ENCODE measurements around the gene ELL2. TPM values are rescaled to one million over a fixed set of nuclear protein-coding genes. Genes with fewer than 3 reads are reported as not detected.

ELL2 gene
- total and polyA plus RNA-seq, 9 of the 15 experiments (the other 6 are each of a cell fraction or from before 2014, with no cell fraction given): 4.3 to 18.3 (median 14.5) TPM

GRCh38 chr5:95903838-95904237 is 57.8 kb downstream of the ELL2 start:
- no peak overlapping the region for H3K27ac ChIP-seq (ENCODE audit: extremely low read depth, low read depth, low read length)
- H3K9me3 ChIP-seq (replicated peaks; ENCODE audit: control insufficient read depth, insufficient read depth, low read depth, low read length): no peaks in the 10 kb centered on the region
- intact Hi-C loops (cut with micrococcal nuclease): no loop called here
- no peaks in the 10 kb centered on the region for H3K27me3 ChIP-seq (ENCODE audit: control insufficient read depth in 2 of 2, insufficient read depth in 2 of 2, low read length in 2 of 2)
- H3K4me2 ChIP-seq (ENCODE audit: insufficient read depth, low read length): no peak overlapping the region
- ATAC-seq: no peak
- 88% methylated on average over 4 of the region's 4 CpGs for WGBS (ENCODE audit: insufficient coverage, low coverage, missing lambda C conversion rate)
- no peak for FAIRE-seq
- no peaks in the 10 kb centered on the region for H3K9me1 ChIP-seq (ENCODE audit: control insufficient read depth, insufficient read depth, low read length)
- POLR2A ChIA-PET: no interaction called here
- CTCF ChIA-PET (ENCODE audit: low intra/inter-chr PET ratio): no interaction called here
- in situ Hi-C loops (cut with MboI): no loop called here
- no peak overlapping the region for H3K4me3 ChIP-seq
- no peaks in the 10 kb centered on the region for H3K79me2 ChIP-seq (ENCODE audit: control insufficient read depth, insufficient read depth, low read length)
- no peak overlapping the region for H3K9ac ChIP-seq (ENCODE audit: insufficient read depth in 1 of 2, low read depth in 2 of 2, low read length in 2 of 2)
- H2AFZ ChIP-seq (ENCODE audit: low read depth, low read length): no peak overlapping the region
- BruUV-seq (replicated peaks): no TSS peak
- H3K36me3 ChIP-seq (ENCODE audit: control insufficient read depth, insufficient read depth, low read length): peaks cover 10% of the 10 kb centered on the region
- no peaks in the 10 kb centered on the region for H4K20me1 ChIP-seq (replicated peaks; ENCODE audit: control insufficient read depth, insufficient read depth, low read length)
- DNase-seq (ENCODE audit: extremely low read depth in 1 of 4, low spot score in 3 of 4): no peak
- no peaks in the 10 kb centered on the region; a peak in 1 of 5 replicates for H3K4me1 ChIP-seq (replicated peaks in 1 of 2; ENCODE audit: control insufficient read depth in 2 of 2, insufficient read depth in 2 of 2, low read length in 2 of 2)
- no peak for TF ChIP-seq ZNF146 (CRISPR knock-in tag; IDR thresholded peaks at IDR 0.05; ENCODE audit: unreplicated experiment)
- TF ChIP-seq, protein P1, sequence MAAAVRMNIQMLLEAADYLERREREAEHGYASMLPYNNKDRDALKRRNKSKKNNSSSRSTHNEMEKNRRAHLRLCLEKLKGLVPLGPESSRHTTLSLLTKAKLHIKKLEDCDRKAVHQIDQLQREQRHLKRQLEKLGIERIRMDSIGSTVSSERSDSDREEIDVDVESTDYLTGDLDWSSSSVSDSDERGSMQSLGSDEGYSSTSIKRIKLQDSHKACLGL (CRISPR knock-in tag; IDR thresholded peaks at IDR 0.05; ENCODE audit: borderline replicate concordance, poor library complexity, severe bottlenecking): no peak
- no peak for TF ChIP-seq HLTF (IDR thresholded peaks at IDR 0.05)
- no peak for TF ChIP-seq ZNF586 (CRISPR knock-in tag; conservative IDR thresholded peaks at IDR 0.05)
- TF ChIP-seq TEAD1 (CRISPR knock-in tag; IDR thresholded peaks at IDR 0.05): no peak
- TF ChIP-seq, protein P2, sequence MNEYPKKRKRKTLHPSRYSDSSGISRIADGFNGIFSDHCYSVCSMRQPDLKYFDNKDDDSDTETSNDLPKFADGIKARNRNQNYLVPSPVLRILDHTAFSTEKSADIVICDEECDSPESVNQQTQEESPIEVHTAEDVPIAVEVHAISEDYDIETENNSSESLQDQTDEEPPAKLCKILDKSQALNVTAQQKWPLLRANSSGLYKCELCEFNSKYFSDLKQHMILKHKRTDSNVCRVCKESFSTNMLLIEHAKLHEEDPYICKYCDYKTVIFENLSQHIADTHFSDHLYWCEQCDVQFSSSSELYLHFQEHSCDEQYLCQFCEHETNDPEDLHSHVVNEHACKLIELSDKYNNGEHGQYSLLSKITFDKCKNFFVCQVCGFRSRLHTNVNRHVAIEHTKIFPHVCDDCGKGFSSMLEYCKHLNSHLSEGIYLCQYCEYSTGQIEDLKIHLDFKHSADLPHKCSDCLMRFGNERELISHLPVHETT (CRISPR knock-in tag; conservative IDR thresholded peaks at IDR 0.05 in 1 of 2, IDR thresholded peaks at IDR 0.05 in 1 of 2): no peak
- no peak for TF ChIP-seq GMEB1 (CRISPR knock-in tag; IDR thresholded peaks at IDR 0.05)
- TF ChIP-seq, protein P3, sequence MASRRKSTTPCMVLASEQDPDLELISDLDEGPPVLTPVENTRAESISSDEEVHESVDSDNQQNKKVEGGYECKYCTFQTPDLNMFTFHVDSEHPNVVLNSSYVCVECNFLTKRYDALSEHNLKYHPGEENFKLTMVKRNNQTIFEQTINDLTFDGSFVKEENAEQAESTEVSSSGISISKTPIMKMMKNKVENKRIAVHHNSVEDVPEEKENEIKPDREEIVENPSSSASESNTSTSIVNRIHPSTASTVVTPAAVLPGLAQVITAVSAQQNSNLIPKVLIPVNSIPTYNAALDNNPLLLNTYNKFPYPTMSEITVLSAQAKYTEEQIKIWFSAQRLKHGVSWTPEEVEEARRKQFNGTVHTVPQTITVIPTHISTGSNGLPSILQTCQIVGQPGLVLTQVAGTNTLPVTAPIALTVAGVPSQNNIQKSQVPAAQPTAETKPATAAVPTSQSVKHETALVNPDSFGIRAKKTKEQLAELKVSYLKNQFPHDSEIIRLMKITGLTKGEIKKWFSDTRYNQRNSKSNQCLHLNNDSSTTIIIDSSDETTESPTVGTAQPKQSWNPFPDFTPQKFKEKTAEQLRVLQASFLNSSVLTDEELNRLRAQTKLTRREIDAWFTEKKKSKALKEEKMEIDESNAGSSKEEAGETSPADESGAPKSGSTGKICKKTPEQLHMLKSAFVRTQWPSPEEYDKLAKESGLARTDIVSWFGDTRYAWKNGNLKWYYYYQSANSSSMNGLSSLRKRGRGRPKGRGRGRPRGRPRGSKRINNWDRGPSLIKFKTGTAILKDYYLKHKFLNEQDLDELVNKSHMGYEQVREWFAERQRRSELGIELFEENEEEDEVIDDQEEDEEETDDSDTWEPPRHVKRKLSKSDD (conservative IDR thresholded peaks at IDR 0.05; ENCODE audit: low read length): no peak
- TF ChIP-seq RNF219 (CRISPR knock-in tag; IDR thresholded peaks at IDR 0.05): no peak
- no peak for TF ChIP-seq ZKSCAN3 (CRISPR knock-in tag; IDR thresholded peaks at IDR 0.05)
- TF ChIP-seq BCL6 (CRISPR knock-in tag; IDR thresholded peaks at IDR 0.05): no peak
- TF ChIP-seq FOXJ3 (CRISPR knock-in tag; IDR thresholded peaks at IDR 0.05): no peak
- no peak for TF ChIP-seq ZNF655 (CRISPR knock-in tag; IDR thresholded peaks at IDR 0.05)

All from K562 (cell line).